WERI-Rb-1 (cell line): ENCODE results near the gene FUT7.

Experiments
- DNase-seq: peaks from one replicate; pipeline ENCODE4 v3.0.0-alpha.2; 2020
- H3K27ac ChIP-seq: fragments of 250-450 bp; sonication (Bioruptor Pico); 2 replicates; pipeline ENCODE4 v1.5.1; 2020; ENCODE audit warnings: mild to moderate bottlenecking, moderate library complexity
- H3K27me3 ChIP-seq: fragments of 250-450 bp; sonication (Bioruptor Pico); 2 replicates; pipeline ENCODE4 v1.5.1; 2021; ENCODE audit warnings: mild to moderate bottlenecking, low read depth, moderate library complexity; ENCODE audit not compliant: insufficient read depth, severe bottlenecking
- H3K36me3 ChIP-seq: fragments of 250-450 bp; sonication (Bioruptor Pico); 2 replicates; pipeline ENCODE4 v1.5.1; 2020; ENCODE audit warnings: mild to moderate bottlenecking, moderate library complexity
- H3K4me3 ChIP-seq: 2 replicates; pipeline ENCODE4 v1.5.1; 2011; ENCODE audit warnings: low read depth, mild to moderate bottlenecking, control low read depth, low read length
- H3K9me3 ChIP-seq: fragments of 250-450 bp; sonication (Bioruptor Pico); 2 replicates; pipeline ENCODE4 v1.5.1; 2021; ENCODE audit warnings: mild to moderate bottlenecking, moderate library complexity; ENCODE audit not compliant: severe bottlenecking
- TF ChIP-seq, protein P1 (sequence below): IDR thresholded peaks from 2 replicates; pipeline ENCODE4 v1.5.1; 2011; ENCODE audit warnings: low read depth, mild to moderate bottlenecking, control low read depth, inconsistent platforms, low read length

Gene FUT7

GRCh38 chr9:137012694-137013570, 19.0 kb downstream of the FUT7 start:
- no peak for DNase-seq
- TF ChIP-seq, protein P1, sequence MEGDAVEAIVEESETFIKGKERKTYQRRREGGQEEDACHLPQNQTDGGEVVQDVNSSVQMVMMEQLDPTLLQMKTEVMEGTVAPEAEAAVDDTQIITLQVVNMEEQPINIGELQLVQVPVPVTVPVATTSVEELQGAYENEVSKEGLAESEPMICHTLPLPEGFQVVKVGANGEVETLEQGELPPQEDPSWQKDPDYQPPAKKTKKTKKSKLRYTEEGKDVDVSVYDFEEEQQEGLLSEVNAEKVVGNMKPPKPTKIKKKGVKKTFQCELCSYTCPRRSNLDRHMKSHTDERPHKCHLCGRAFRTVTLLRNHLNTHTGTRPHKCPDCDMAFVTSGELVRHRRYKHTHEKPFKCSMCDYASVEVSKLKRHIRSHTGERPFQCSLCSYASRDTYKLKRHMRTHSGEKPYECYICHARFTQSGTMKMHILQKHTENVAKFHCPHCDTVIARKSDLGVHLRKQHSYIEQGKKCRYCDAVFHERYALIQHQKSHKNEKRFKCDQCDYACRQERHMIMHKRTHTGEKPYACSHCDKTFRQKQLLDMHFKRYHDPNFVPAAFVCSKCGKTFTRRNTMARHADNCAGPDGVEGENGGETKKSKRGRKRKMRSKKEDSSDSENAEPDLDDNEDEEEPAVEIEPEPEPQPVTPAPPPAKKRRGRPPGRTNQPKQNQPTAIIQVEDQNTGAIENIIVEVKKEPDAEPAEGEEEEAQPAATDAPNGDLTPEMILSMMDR, result no peak
- peaks cover 41% of the 10 kb centered on the region for H3K36me3 ChIP-seq
- no peak overlapping the region for H3K4me3 ChIP-seq
- H3K27me3 ChIP-seq, result no peaks in the 10 kb centered on the region
- H3K27ac ChIP-seq, result no peak overlapping the region
- no peaks in the 10 kb centered on the region for H3K9me3 ChIP-seq

GRCh38 chr9:137011907-137012675, 19.8 kb downstream of the FUT7 start:
- TF ChIP-seq, protein P1, result no peak
- H3K4me3 ChIP-seq, result no peak overlapping the region
- no peak overlapping the region for H3K27ac ChIP-seq
- peaks cover 34% of the 10 kb centered on the region for H3K36me3 ChIP-seq
- H3K27me3 ChIP-seq, result no peaks in the 10 kb centered on the region
- DNase-seq, result no peak
- no peaks in the 10 kb centered on the region for H3K9me3 ChIP-seq

DNA sequence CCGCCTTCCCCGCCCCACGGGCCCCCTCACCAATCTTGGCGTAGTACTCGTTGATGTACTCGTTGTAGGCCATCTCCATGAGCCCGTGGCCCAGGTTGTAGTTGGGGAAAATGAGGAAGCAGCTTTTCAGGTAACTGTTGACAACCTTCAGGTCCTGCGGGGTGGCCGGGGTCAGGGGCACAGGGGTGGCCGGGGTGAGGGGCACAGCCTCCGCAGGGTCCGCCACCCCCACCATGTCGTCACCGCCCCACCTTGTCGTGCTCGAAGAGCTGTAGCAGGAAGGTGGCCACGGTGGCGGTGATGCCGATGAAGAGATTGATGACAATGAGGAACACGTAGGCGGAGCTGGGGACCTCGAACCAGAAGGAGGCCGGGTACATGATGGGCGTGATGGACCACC, 20.7 kb downstream of the FUT7 start:
- H3K4me3 ChIP-seq, result no peak overlapping the region
- H3K9me3 ChIP-seq, result no peaks in the 10 kb centered on the region
- no peak for DNase-seq
- TF ChIP-seq, protein P1, result no peak
- no peaks in the 10 kb centered on the region for H3K27me3 ChIP-seq
- no peak overlapping the region for H3K27ac ChIP-seq
- peaks cover 26% of the 10 kb centered on the region for H3K36me3 ChIP-seq

DNA sequence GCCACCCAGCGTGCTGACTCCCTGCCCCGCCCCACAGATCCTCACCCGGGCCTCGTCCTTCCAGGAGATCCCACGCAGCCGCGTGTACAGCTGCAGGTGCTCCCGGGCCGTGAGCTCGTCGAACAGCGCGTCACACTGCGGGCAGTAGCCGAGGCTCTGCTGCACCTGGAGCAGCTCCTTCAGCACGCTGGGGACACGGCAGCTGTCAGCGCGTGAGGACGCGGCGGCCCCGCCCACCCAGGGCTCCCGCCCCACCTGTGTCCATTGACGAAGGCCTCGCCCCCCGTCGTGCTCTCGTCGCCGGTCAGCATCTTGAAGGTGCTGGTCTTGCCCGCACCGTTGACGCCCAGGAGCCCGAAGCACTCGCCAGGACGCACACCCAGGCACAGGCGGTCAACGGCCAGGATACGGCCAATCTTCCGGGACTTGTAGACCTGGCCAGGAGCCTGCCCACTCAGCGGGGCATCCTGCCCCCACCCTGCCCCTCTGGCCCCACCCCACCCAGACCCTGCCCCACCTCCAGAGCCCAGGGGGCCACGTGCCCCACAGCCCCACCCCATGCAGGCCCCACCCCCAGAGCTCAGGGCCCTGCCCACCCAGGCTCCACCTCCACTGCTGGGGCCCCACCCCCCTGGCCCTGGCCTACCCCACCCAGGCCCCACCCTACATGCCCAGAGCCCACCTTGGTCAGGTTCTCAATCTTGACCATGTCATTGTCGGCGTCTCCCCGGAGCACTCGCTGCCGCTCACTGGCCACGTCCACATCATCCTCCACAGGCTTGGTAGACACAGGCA, 21.8 kb downstream of the FUT7 start:
- Histone ChIP-seq H3K36me3 (peaks cover 18% of the 10 kb centered on the region), H3K27me3 (no peaks in the 10 kb centered on the region), H3K4me3 (no peak overlapping the region), H3K9me3 (no peaks in the 10 kb centered on the region), H3K27ac (no peak overlapping the region)
- DNase-seq, result no peak
- TF ChIP-seq, protein P1, result no peak

- H3K9me3 ChIP-seq, result peaks cover 2% of the 10 kb centered on the region
Measured at GRCh38 chr9:137009217-137009616, 22.7 kb downstream of the FUT7 start.

More at GRCh38 chr9:137009217-137009616, 22.7 kb downstream of the FUT7 start:
- Histone ChIP-seq H3K4me3 (no peak overlapping the region), H3K27ac (no peak overlapping the region), H3K36me3 (peaks cover 14% of the 10 kb centered on the region), H3K27me3 (no peaks in the 10 kb centered on the region)
- TF ChIP-seq, protein P1, result no peak
- no peak for DNase-seq
